OCI-LY1 (cell line): Measurements from ENCODE around the gene CAMKK1.

Source experiments
- H2AFZ ChIP-seq: fragments of 200-600 bp; sonication (generic), shearing (Covaris generic); 2 replicates; pipeline ENCODE4 v1.6.0; 2014; ENCODE audit warnings: antibody characterized with exemption, mild to moderate bottlenecking, low read length
- H3F3A ChIP-seq: fragments of 200-600 bp; sonication (generic), shearing (Covaris generic); 2 replicates; pipeline ENCODE4 v1.6.0; 2014; ENCODE audit warnings: mild to moderate bottlenecking, antibody characterized with exemption, low read length, moderate library complexity; ENCODE audit not compliant: insufficient read depth
- H3K27ac ChIP-seq: fragments of 200-600 bp; sonication (generic); 2 replicates; pipeline ENCODE4 v1.5.1; 2014; ENCODE audit warnings: low read length, mixed run types, mild to moderate bottlenecking, low read depth; ENCODE audit not compliant: poor library complexity, severe bottlenecking
- H3K27me3 ChIP-seq: fragments of 200-600 bp; sonication (generic); 2 replicates; pipeline ENCODE4 v1.6.0; 2014; ENCODE audit warnings: antibody characterized with exemption, mild to moderate bottlenecking, low read length, moderate library complexity; ENCODE audit not compliant: insufficient read depth
- H3K36me3 ChIP-seq: fragments of 200-600 bp; sonication (generic); 2 replicates; pipeline ENCODE4 v1.6.1; 2014; ENCODE audit warnings: mild to moderate bottlenecking, antibody characterized with exemption, low read length, moderate library complexity, mixed read lengths; ENCODE audit not compliant: insufficient read depth
- H3K4me1 ChIP-seq: fragments of 200-600 bp; sonication (generic); 2 replicates; pipeline ENCODE4 v1.5.1; 2014; ENCODE audit warnings: mild to moderate bottlenecking, low read length, moderate library complexity; ENCODE audit not compliant: insufficient read depth, severe bottlenecking
- H3K4me2 ChIP-seq: fragments of 200-600 bp; sonication (generic), shearing (Covaris generic); 2 replicates; pipeline ENCODE4 v1.6.1; 2014; ENCODE audit warnings: low read length
- H3K4me3 ChIP-seq: fragments of 200-600 bp; sonication (generic); 2 replicates; pipeline ENCODE4 v1.5.1; 2014; ENCODE audit warnings: low read length, low read depth, mild to moderate bottlenecking, mixed read lengths; ENCODE audit not compliant: poor library complexity, severe bottlenecking
- H3K79me2 ChIP-seq: fragments of 200-600 bp; shearing (Covaris generic); 2 replicates; pipeline ENCODE4 v1.6.1; 2016; ENCODE audit warnings: mixed run types, low read length, mixed read lengths; ENCODE audit not compliant: insufficient read depth
- H3K9ac ChIP-seq: fragments of 200-600 bp; sonication (generic), shearing (Covaris generic); 2 replicates; pipeline ENCODE4 v1.6.1; 2014; ENCODE audit warnings: mild to moderate bottlenecking, low read length, mixed read lengths
- H3K9me2 ChIP-seq: fragments of 200-600 bp; sonication (generic), shearing (Covaris generic); 2 replicates; pipeline ENCODE4 v1.6.1; 2014; ENCODE audit warnings: low read depth, mild to moderate bottlenecking, low read length, mixed read lengths
- H3K9me3 ChIP-seq: fragments of 200-600 bp; shearing (Covaris generic); 2 replicates; pipeline ENCODE4 v1.6.1; 2014; ENCODE audit warnings: low read length, mixed read lengths
- H4K20me1 ChIP-seq: fragments of 200-600 bp; sonication (generic), shearing (Covaris generic); 2 replicates; pipeline ENCODE4 v1.6.0; 2016; ENCODE audit warnings: mild to moderate bottlenecking, low read length; ENCODE audit not compliant: insufficient read depth
- EZH2 ChIP-seq: fragments of 200-600 bp; sonication (generic), shearing (Covaris generic); IDR thresholded peaks from 2 replicates; pipeline ENCODE4 v1.8.0; 2017; ENCODE audit warnings: borderline replicate concordance, mixed run types, mild to moderate bottlenecking, antibody characterized with exemption, low read length, moderate library complexity, mixed read lengths
- TF ChIP-seq, protein P1 (sequence below): fragments of 200-600 bp; sonication (generic), shearing (Covaris generic); IDR thresholded peaks from 2 replicates; pipeline ENCODE4 v1.5.1; 2017; ENCODE audit warnings: mild to moderate bottlenecking, antibody characterized with exemption, low read length, moderate library complexity, mixed read lengths

Gene CAMKK1

DNA sequence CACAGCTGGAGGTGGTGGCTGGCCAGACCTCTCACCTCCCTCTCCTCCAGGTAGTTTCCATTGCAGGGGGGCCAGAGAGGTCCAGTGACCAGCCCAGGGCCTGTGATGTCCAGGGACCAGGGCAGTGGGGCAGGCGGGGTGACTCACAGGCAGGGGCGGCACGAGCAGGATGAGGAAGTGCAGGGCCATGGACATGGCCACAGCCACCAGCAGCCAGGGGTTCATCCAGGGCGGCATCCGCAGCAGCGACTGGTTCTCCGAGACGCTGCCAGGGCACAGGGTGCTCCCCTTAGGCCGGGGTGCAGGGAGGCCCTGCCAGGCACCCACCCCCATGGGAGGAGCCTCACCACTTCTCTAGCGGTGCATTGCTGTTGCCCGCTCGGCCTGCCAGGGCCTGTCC, 36.3 kb upstream of the CAMKK1 start:
- H3K36me3 ChIP-seq = peaks cover 94% of the 10 kb centered on the region
- H3K27ac ChIP-seq = no peak overlapping the region
- H4K20me1 ChIP-seq = no peaks in the 10 kb centered on the region
- no peak overlapping the region for H3K4me3 ChIP-seq
- no peaks in the 10 kb centered on the region for H3K9me2 ChIP-seq
- no peaks in the 10 kb centered on the region for H3K9me3 ChIP-seq
- H3K9ac ChIP-seq = no peak overlapping the region
- no peaks in the 10 kb centered on the region for H3K79me2 ChIP-seq
- H2AFZ ChIP-seq = no peak overlapping the region
- TF ChIP-seq EZH2 = no peak
- TF ChIP-seq, protein P1, sequence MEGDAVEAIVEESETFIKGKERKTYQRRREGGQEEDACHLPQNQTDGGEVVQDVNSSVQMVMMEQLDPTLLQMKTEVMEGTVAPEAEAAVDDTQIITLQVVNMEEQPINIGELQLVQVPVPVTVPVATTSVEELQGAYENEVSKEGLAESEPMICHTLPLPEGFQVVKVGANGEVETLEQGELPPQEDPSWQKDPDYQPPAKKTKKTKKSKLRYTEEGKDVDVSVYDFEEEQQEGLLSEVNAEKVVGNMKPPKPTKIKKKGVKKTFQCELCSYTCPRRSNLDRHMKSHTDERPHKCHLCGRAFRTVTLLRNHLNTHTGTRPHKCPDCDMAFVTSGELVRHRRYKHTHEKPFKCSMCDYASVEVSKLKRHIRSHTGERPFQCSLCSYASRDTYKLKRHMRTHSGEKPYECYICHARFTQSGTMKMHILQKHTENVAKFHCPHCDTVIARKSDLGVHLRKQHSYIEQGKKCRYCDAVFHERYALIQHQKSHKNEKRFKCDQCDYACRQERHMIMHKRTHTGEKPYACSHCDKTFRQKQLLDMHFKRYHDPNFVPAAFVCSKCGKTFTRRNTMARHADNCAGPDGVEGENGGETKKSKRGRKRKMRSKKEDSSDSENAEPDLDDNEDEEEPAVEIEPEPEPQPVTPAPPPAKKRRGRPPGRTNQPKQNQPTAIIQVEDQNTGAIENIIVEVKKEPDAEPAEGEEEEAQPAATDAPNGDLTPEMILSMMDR = no peak
- no peaks in the 10 kb centered on the region for H3F3A ChIP-seq
- no peaks in the 10 kb centered on the region for H3K27me3 ChIP-seq
- H3K4me1 ChIP-seq = no peaks in the 10 kb centered on the region
- H3K4me2 ChIP-seq = no peak overlapping the region

DNA sequence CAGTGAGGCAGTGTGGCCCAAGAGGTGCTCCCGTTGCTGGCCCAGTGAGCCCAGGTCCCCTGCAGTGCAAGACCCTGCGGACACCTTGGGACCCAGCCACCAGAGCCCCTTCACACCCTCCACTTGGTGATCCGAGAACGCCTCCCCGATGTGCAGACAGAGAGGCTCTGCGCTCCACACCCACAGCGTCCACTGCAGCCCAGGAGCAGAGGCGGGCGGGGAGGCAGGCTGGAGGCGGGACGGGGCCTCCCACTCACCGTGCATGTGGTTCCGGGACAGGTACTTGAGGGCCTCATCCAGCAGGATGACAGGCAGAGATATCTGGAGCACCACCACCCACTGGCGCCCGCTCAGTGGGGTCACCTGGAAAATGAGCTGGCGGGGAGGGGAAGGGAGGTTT, 35.6 kb upstream of the CAMKK1 start:
- Histone ChIP-seq H3K4me1 (no peaks in the 10 kb centered on the region), H3K27ac (no peak overlapping the region), H3K9me3 (no peaks in the 10 kb centered on the region), H3K36me3 (peaks cover 88% of the 10 kb centered on the region), H3K27me3 (no peaks in the 10 kb centered on the region), H3K79me2 (no peaks in the 10 kb centered on the region), H3K9ac (no peak overlapping the region), H3K4me3 (no peak overlapping the region), H3F3A (no peaks in the 10 kb centered on the region), H4K20me1 (no peaks in the 10 kb centered on the region), H3K4me2 (no peak overlapping the region), H3K9me2 (no peaks in the 10 kb centered on the region), H2AFZ (no peak overlapping the region)
- TF ChIP-seq, protein P1 = no peak
- TF ChIP-seq EZH2 = no peak

DNA sequence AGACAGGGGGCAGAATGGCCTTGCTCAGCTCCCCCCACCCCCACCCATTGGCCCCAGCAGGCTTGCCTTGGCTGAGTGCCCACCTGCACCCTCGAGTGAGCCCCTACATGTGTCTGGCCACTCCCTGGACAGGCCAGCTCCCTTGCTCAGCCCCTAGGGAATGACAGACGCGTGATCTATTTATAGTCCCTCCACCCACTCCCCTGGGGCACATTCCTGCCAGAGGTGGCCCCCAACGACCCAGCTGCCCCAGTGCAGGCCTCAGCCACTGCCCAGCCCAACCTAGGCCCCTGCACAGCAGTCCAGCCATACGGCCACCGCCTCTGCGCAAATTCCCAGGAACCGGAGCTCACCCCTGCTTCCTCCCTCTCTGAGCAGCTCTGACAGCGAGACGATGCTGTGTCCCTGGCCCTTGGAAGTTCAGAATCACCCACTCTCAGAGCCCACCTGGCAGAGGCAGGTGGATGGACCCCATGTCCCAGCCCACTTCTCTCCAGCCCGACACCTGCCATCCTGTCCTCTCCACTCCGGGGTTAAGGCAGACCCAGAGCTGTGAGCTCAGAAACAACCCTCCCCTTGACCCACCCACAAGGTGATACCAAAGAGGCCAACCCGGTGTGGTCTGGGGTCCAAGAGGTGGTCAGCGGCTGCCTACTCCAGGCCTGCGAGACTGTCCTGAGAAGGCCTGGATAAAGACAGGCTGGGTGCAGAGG, 34.9 kb upstream of the CAMKK1 start:
- Histone ChIP-seq H3K4me3 (no peak overlapping the region), H3K4me2 (no peak overlapping the region), H3K79me2 (no peaks in the 10 kb centered on the region), H3K9ac (no peak overlapping the region), H3K36me3 (peaks cover 83% of the 10 kb centered on the region), H3F3A (no peaks in the 10 kb centered on the region), H4K20me1 (no peaks in the 10 kb centered on the region), H3K27me3 (no peaks in the 10 kb centered on the region), H3K4me1 (peaks cover 3% of the 10 kb centered on the region), H3K27ac (no peak overlapping the region), H3K9me2 (no peaks in the 10 kb centered on the region), H2AFZ (no peak overlapping the region), H3K9me3 (no peaks in the 10 kb centered on the region)
- no peak for TF ChIP-seq EZH2
- TF ChIP-seq, protein P1 = no peak
